GM23338 (cell line): Measurements from ENCODE around the gene CDK17. TPM values are rescaled to one million over a fixed set of nuclear protein-coding genes. Genes with fewer than 3 reads are reported as not detected.

Source experiments
- ATAC-seq: fragments of 200-7000 bp; cut with Tn5 transposase; 3 replicates; pipeline ENCODE4 v1.9.1; 2020
- DNase-seq: peaks from one replicate; pipeline ENCODE4 v3.0.0-alpha.2; 2015; ENCODE audit warnings: low spot score
- H2AFZ ChIP-seq: fragments of 200-600 bp; sonication (generic); 2 replicates; pipeline ENCODE4 v1.8.0; 2016; ENCODE audit warnings: antibody characterized with exemption, mild to moderate bottlenecking, moderate library complexity
- H3F3A ChIP-seq: fragments of 200-600 bp; sonication (generic); replicated peaks from 2 replicates; pipeline ENCODE4 v1.8.0; 2017; ENCODE audit warnings: antibody characterized with exemption, mixed run types, low read depth
- H3K27ac ChIP-seq: fragments of 200-600 bp; sonication (generic); 2 replicates; pipeline ENCODE4 v1.6.1; 2016; ENCODE audit warnings: low read depth
- H3K27me3 ChIP-seq: fragments of 200-600 bp; sonication (generic); 2 replicates; pipeline ENCODE4 v1.8.0; 2016; ENCODE audit warnings: mild to moderate bottlenecking, mixed run types, moderate library complexity; ENCODE audit not compliant: insufficient read depth
- H3K36me3 ChIP-seq: fragments of 200-600 bp; sonication (generic); 2 replicates; pipeline ENCODE4 v1.8.0; 2016; ENCODE audit warnings: mild to moderate bottlenecking; ENCODE audit not compliant: insufficient read depth
- H3K4me1 ChIP-seq: fragments of 200-600 bp; sonication (generic); 2 replicates; pipeline ENCODE4 v1.8.0; 2016; ENCODE audit warnings: mild to moderate bottlenecking, moderate library complexity; ENCODE audit not compliant: insufficient read depth
- H3K4me2 ChIP-seq: fragments of 200-600 bp; sonication (generic); 2 replicates; pipeline ENCODE4 v1.7.1; 2017; ENCODE audit warnings: mixed run types
- H3K4me3 ChIP-seq: fragments of 200-600 bp; sonication (generic); 2 replicates; pipeline ENCODE4 v1.6.1; 2016; ENCODE audit warnings: mixed run types
- H3K79me2 ChIP-seq: fragments of 200-600 bp; sonication (generic); replicated peaks from 2 replicates; pipeline ENCODE4 v1.8.0; 2017; ENCODE audit warnings: mild to moderate bottlenecking; ENCODE audit not compliant: insufficient read depth
- H3K9me2 ChIP-seq: fragments of 200-600 bp; sonication (generic); 2 replicates; pipeline ENCODE4 v1.8.0; 2017; ENCODE audit not compliant: insufficient read depth
- H4K20me1 ChIP-seq: fragments of 200-600 bp; sonication (generic); replicated peaks from 2 replicates; pipeline ENCODE4 v1.8.0; 2017; ENCODE audit warnings: mild to moderate bottlenecking; ENCODE audit not compliant: insufficient read depth
- H3K27ac Mint-ChIP-seq: 2 replicates; pipeline ENCODE4 v1.8.0; 2020; ENCODE audit warnings: inconsistent platforms, mild to moderate bottlenecking, moderate library complexity, mixed read lengths
- H3K27me3 Mint-ChIP-seq: 3 replicates; pipeline ENCODE4 v1.8.0; 2022; ENCODE audit warnings: low read depth, mild to moderate bottlenecking, moderate library complexity, mixed read lengths, inconsistent platforms; ENCODE audit not compliant: insufficient read depth, poor library complexity
- H3K36me3 Mint-ChIP-seq: 3 replicates; pipeline ENCODE4 v1.8.0; 2021; ENCODE audit warnings: low read depth, mild to moderate bottlenecking, inconsistent platforms, moderate library complexity, mixed read lengths
- H3K4me1 Mint-ChIP-seq: 3 replicates; pipeline ENCODE4 v1.8.0; 2020; ENCODE audit warnings: mild to moderate bottlenecking, inconsistent platforms, mixed read lengths
- H3K4me3 Mint-ChIP-seq: 3 replicates; pipeline ENCODE4 v1.8.0; 2021; ENCODE audit warnings: moderate library complexity, mild to moderate bottlenecking, inconsistent platforms, mixed read lengths
- H3K9me3 Mint-ChIP-seq: 3 replicates; pipeline ENCODE4 v1.8.0; 2020; ENCODE audit warnings: moderate library complexity, mild to moderate bottlenecking, inconsistent platforms, mixed read lengths
- CREB1 ChIP-seq: fragments of 250-450 bp; sonication (Bioruptor Pico); IDR thresholded peaks from 2 replicates; pipeline ENCODE4 v1.5.0; 2020; ENCODE audit warnings: low read depth, mild to moderate bottlenecking, moderate library complexity
- CTCF ChIP-seq, 2 experiments: fragments of 200-600 bp in 1 of 2; sonication (generic) in 1 of 2; conservative IDR thresholded peaks; 2 replicates each; pipeline versions ENCODE4 v1.5.1 to v1.6.1; 2016 to 2017; ENCODE audit warnings: antibody characterized with exemption in 2 of 2, low read depth in 2 of 2, mild to moderate bottlenecking in 2 of 2, moderate library complexity in 1 of 2
- ETS1 ChIP-seq: IDR thresholded peaks from 2 replicates; pipeline ENCODE4 v1.6.1; 2016; ENCODE audit warnings: antibody characterized with exemption
- EZH2 ChIP-seq: fragments of 200-600 bp; sonication (generic); IDR thresholded peaks from one replicate; pipeline ENCODE4 v1.8.0; 2017; ENCODE audit warnings: antibody characterized with exemption, mild to moderate bottlenecking, low read depth; ENCODE audit not compliant: unreplicated experiment
- EZH2phosphoT487 ChIP-seq: fragments of 200-600 bp; sonication (generic); IDR thresholded peaks from one replicate; pipeline ENCODE4 v1.8.1; 2018; ENCODE audit warnings: antibody characterized with exemption; ENCODE audit not compliant: unreplicated experiment
- JUNB ChIP-seq: IDR thresholded peaks from one replicate; pipeline ENCODE4 v1.6.1; 2016; ENCODE audit warnings: antibody characterized with exemption; ENCODE audit not compliant: unreplicated experiment
- NANOG ChIP-seq: IDR thresholded peaks from 2 replicates; pipeline ENCODE4 v1.6.1; 2016; ENCODE audit warnings: antibody characterized with exemption, borderline replicate concordance
- POLR2AphosphoS5 ChIP-seq: IDR thresholded peaks from 2 replicates; pipeline ENCODE4 v1.6.1; 2016; ENCODE audit warnings: antibody characterized with exemption, low read depth
- REST ChIP-seq: IDR thresholded peaks from one replicate; pipeline ENCODE4 v1.6.1; 2018; ENCODE audit warnings: antibody characterized with exemption; ENCODE audit not compliant: unreplicated experiment
- STAT1 ChIP-seq: IDR thresholded peaks from one replicate; pipeline ENCODE4 v1.6.1; 2016; ENCODE audit warnings: antibody characterized with exemption; ENCODE audit not compliant: unreplicated experiment
- ZNF114 ChIP-seq: fragments of 250-450 bp; sonication (Bioruptor Pico); IDR thresholded peaks from 2 replicates; pipeline ENCODE4 v1.5.0; 2020; ENCODE audit warnings: mild to moderate bottlenecking, moderate library complexity
- ZNF331 ChIP-seq: fragments of 250-450 bp; sonication (Bioruptor Pico); IDR thresholded peaks from 2 replicates; pipeline ENCODE4 v1.5.0; 2020; ENCODE audit warnings: low read depth, mild to moderate bottlenecking, moderate library complexity
- ZNF462 ChIP-seq: fragments of 250-450 bp; sonication (Bioruptor Pico); IDR thresholded peaks from 2 replicates; pipeline ENCODE4 v1.5.0; 2020; ENCODE audit warnings: mild to moderate bottlenecking, moderate library complexity
- polyA plus RNA-seq: library from polyadenylated mRNA; unstranded; fragments of >200 nt; fragmentation: Nextera tagmentation; extraction: Ambion mirVana; gene quantifications from 2 replicates; pipeline ENCODE4 v1.2.1, GENCODE V29; 2016
- total RNA-seq: library from RNA; depleted of rRNA; stranded (reverse); fragments of >200 nt; shearing (Covaris generic); gene quantifications from 2 replicates; pipeline ENCODE4 v1.2.3, GENCODE V29; 2014

Gene CDK17
- total and polyA plus RNA-seq, 2 experiments from 2014 or later: 7.6 to 34.2 TPM

- Mint-ChIP-seq H3K36me3 (no peaks in the 10 kb centered on the region), H3K27me3 (no peaks in the 10 kb centered on the region), H3K9me3 (peaks cover 3% of the 10 kb centered on the region; the same call in 1 of the 3 replicates), H3K4me3 (no peak overlapping the region), H3K4me1 (no peaks in the 10 kb centered on the region; the same call in 2 of the 3 replicates), H3K27ac (no peak overlapping the region)
- TF ChIP-seq CTCF (conservative IDR thresholded peaks at IDR 0.05; ENCODE audit: low read depth in 2 of 2) (no peak), ZNF462 (CRISPR knock-in tag) (no peak), POLR2AphosphoS5 (no peak), EZH2 (no peak), ZNF331 (no peak), ZNF114 (CRISPR knock-in tag) (no peak), EZH2phosphoT487 (no peak), REST (no peak), JUNB (no peak), NANOG (no peak), STAT1 (no peak), CREB1 (CRISPR knock-in tag) (no peak), ETS1 (no peak)
- Histone ChIP-seq H3K79me2 (no peaks in the 10 kb centered on the region), H3K36me3 (no peaks in the 10 kb centered on the region), H3K27me3 (no peaks in the 10 kb centered on the region), H4K20me1 (no peaks in the 10 kb centered on the region), H3K4me2 (no peak overlapping the region), H3F3A (no peaks in the 10 kb centered on the region), H3K9me2 (no peaks in the 10 kb centered on the region), H3K27ac (no peak overlapping the region), H2AFZ (no peak overlapping the region), H3K4me3 (no peak overlapping the region), H3K4me1 (no peaks in the 10 kb centered on the region)
- DNase-seq (no peak), ATAC-seq (no peak)
Measured at GRCh38 chr12:96445691-96446583, 45.7 kb upstream of the CDK17 start.
